ENCODE data around the gene PSME2. TPM values are rescaled to one million over a fixed set of nuclear protein-coding genes. Genes with fewer than 3 reads are reported as not detected.
A peak's percentile ranks its signal among the peaks of the same experiment; 100 is the strongest.

PSME2 gene
- polyA plus RNA-seq, 2 of the 4 experiments (the other 2 are of a cell fraction) = 137 to 144 TPM

DNA sequence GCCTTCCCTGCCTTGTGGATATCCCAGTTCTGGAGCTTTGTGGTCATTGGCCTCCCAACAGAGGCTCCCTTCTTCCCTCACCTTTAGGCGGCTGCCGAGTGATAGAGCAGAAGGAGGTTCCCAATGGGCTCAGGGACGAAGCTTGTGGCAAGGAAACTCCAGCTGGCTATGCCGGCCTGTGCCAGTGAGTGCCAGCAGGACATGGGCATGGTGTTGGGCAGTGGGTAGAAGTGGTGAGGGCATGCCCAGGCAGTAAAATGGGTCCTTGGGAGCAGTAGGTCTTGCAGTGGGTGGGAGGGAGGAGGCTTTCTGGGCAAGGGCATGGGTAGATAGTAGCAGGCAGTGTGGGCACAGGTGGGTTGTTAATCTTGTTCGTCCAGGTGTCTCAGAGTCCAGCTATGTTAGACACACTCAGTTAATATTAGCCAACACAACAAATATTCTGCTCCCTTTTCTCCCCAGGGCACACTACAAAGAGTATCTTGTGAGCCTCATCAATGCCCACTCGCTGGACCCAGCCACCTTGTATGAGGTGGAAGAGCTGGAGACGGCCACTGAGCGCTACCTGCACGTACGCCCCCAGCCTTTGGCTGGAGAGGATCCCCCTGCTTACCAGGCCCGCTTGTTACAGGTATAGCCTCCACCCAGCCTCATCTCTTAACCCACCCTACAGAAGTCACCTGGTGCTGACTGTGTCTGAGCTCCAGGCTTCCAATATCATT lies 13.5 kb upstream of the PSME2 start:
- peak in 1 of 2 experiments; percentile 8; a peak in 1 of 6 replicates for ATAC-seq
- POLR2A ChIA-PET = interaction anchor here (0.6 to 2.4 kb wide), 5 partner anchors 9 to 96 kb away, joined by 3 to 16 read pairs (median 6); partner anchors contain the start of genes DCAF11, EMC9 and NRL
- FAIRE-seq = no peak
- CTCF ChIA-PET = interaction anchor here (0.5 to 7.0 kb wide), 34 partner anchors 13 to 1166 kb away, joined by 3 to 168 read pairs (median 5); partner anchors contain the start of genes CARMIL3, DCAF11, EMC9 and FITM1
- H3K27ac ChIP-seq = peak overlapping the region in 1 of 2 experiments; percentile 79; a peak in 4 of 6 replicates
- peaks cover 25% of the 10 kb centered on the region for H3K4me1 ChIP-seq
- 90% methylated on average over 11 of the region's 11 CpGs for WGBS (ENCODE audit: missing lambda C conversion rate)
- TF ChIP-seq POLR2A (IDR thresholded peaks at IDR 0.05; ENCODE audit: low read length) = no peak
- no peak for TF ChIP-seq GATA3 (IDR thresholded peaks at IDR 0.05; ENCODE audit: borderline replicate concordance)
- TF ChIP-seq HOXA7 (CRISPR knock-in tag; IDR thresholded peaks at IDR 0.05) = no peak
- no peak for TF ChIP-seq HEYL (CRISPR knock-in tag; IDR thresholded peaks at IDR 0.05)
- no peak for TF ChIP-seq CBX8 (IDR thresholded peaks at IDR 0.05)
- TF ChIP-seq EHF (CRISPR knock-in tag; IDR thresholded peaks at IDR 0.05) = no peak
- TF ChIP-seq, protein P1, sequence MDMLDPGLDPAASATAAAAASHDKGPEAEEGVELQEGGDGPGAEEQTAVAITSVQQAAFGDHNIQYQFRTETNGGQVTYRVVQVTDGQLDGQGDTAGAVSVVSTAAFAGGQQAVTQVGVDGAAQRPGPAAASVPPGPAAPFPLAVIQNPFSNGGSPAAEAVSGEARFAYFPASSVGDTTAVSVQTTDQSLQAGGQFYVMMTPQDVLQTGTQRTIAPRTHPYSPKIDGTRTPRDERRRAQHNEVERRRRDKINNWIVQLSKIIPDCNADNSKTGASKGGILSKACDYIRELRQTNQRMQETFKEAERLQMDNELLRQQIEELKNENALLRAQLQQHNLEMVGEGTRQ (IDR thresholded peaks at IDR 0.05) = no peak
- TF ChIP-seq KDM5A (IDR thresholded peaks at IDR 0.05) = no peak
- TF ChIP-seq, protein P2, sequence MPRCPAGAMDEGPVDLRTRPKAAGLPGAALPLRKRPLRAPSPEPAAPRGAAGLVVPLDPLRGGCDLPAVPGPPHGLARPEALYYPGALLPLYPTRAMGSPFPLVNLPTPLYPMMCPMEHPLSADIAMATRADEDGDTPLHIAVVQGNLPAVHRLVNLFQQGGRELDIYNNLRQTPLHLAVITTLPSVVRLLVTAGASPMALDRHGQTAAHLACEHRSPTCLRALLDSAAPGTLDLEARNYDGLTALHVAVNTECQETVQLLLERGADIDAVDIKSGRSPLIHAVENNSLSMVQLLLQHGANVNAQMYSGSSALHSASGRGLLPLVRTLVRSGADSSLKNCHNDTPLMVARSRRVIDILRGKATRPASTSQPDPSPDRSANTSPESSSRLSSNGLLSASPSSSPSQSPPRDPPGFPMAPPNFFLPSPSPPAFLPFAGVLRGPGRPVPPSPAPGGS (IDR thresholded peaks at IDR 0.05) = no peak
- no peak overlapping the region for H3K4me3 ChIP-seq
- H3K9me3 ChIP-seq = no peaks in the 10 kb centered on the region
- no peak for DNase-seq (ENCODE audit: low read depth in 1 of 2, low spot score in 1 of 2)
- H3K4me2 ChIP-seq = no peak overlapping the region

DNA sequence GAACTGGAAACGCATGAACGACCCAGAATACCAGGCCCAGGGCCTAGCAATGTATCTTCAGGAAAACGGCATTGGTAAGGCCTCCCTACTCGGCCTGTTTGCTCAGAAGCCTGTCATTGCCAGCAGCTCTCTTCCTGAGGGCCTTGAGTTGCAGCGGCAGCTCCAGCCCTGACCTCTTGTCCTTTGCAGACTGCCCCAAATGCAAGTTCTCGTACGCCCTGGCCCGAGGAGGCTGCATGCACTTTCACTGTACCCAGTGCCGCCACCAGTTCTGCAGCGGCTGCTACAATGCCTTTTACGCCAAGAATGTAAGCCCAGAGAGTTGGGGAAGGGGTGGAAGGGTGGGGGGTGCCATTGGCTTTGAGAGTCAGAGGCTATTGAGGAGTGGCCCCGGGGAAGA lies 10.9 kb upstream of the PSME2 start:
- no peak for FAIRE-seq
- H3K27ac ChIP-seq = no peak overlapping the region
- no peak overlapping the region for H3K4me3 ChIP-seq
- 91% methylated on average over 12 of the region's 12 CpGs for WGBS (ENCODE audit: missing lambda C conversion rate)
- ChIA-PET CTCF (interaction anchor here (0.9 to 4.3 kb wide), 4 partner anchors 11 to 99 kb away, joined by 3 to 15 read pairs (median 3); partner anchors contain the start of gene PSME2), POLR2A (interaction anchor here (0.9 kb wide), 1 partner anchor 11 kb away, joined by 3 read pairs; the partner anchor contains the start of gene PSME2)
- peaks cover 25% of the 10 kb centered on the region for H3K4me1 ChIP-seq
- no peak for DNase-seq (ENCODE audit: low read depth in 1 of 2, low spot score in 1 of 2)
- no peak for TF ChIP-seq HOXB5 (CRISPR knock-in tag; IDR thresholded peaks at IDR 0.05)
- no peak for TF ChIP-seq RARB (CRISPR knock-in tag; IDR thresholded peaks at IDR 0.05)
- TF ChIP-seq CHD2 (IDR thresholded peaks at IDR 0.05; ENCODE audit: low read length, partially characterized antibody) = no peak
- no peak for TF ChIP-seq SREBF2 (IDR thresholded peaks at IDR 0.05)
- no peak for TF ChIP-seq GATA3 (IDR thresholded peaks at IDR 0.05; ENCODE audit: borderline replicate concordance)
- no peak for TF ChIP-seq RNF2 (IDR thresholded peaks at IDR 0.05; ENCODE audit: borderline replicate concordance, low read depth)
- TF ChIP-seq, protein P3, sequence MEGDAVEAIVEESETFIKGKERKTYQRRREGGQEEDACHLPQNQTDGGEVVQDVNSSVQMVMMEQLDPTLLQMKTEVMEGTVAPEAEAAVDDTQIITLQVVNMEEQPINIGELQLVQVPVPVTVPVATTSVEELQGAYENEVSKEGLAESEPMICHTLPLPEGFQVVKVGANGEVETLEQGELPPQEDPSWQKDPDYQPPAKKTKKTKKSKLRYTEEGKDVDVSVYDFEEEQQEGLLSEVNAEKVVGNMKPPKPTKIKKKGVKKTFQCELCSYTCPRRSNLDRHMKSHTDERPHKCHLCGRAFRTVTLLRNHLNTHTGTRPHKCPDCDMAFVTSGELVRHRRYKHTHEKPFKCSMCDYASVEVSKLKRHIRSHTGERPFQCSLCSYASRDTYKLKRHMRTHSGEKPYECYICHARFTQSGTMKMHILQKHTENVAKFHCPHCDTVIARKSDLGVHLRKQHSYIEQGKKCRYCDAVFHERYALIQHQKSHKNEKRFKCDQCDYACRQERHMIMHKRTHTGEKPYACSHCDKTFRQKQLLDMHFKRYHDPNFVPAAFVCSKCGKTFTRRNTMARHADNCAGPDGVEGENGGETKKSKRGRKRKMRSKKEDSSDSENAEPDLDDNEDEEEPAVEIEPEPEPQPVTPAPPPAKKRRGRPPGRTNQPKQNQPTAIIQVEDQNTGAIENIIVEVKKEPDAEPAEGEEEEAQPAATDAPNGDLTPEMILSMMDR (IDR thresholded peaks at IDR 0.05) = no peak
- TF ChIP-seq, protein P4, sequence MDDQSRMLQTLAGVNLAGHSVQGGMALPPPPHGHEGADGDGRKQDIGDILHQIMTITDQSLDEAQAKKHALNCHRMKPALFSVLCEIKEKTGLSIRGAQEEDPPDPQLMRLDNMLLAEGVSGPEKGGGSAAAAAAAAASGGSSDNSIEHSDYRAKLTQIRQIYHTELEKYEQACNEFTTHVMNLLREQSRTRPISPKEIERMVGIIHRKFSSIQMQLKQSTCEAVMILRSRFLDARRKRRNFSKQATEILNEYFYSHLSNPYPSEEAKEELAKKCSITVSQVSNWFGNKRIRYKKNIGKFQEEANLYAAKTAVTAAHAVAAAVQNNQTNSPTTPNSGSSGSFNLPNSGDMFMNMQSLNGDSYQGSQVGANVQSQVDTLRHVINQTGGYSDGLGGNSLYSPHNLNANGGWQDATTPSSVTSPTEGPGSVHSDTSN (IDR thresholded peaks at IDR 0.05) = no peak
- TF ChIP-seq MAZ (IDR thresholded peaks at IDR 0.05; ENCODE audit: borderline replicate concordance, low read depth, low read length) = no peak
- TF ChIP-seq CHD4 (IDR thresholded peaks at IDR 0.05; ENCODE audit: borderline replicate concordance) = no peak
- TF ChIP-seq JUNB (IDR thresholded peaks at IDR 0.05) = no peak
- TF ChIP-seq FOSB (CRISPR knock-in tag; IDR thresholded peaks at IDR 0.05) = no peak
- H3K4me2 ChIP-seq = no peak overlapping the region
- no peaks in the 10 kb centered on the region for H3K9me3 ChIP-seq
- ATAC-seq = no peak
